IPS DF 4.7 (cell line): ENCODE measurements around the gene CELF6.
"Not testable (repeated sequence)": the region's sequence is repeated elsewhere in the genome, so short reads cannot be mapped to it uniquely, and the experiment has no call there.

Experiments
- DNase-seq: peaks from one replicate; pipeline ENCODE4 v3.0.0-alpha.2; 2013; ENCODE audit warnings: low spot score; ENCODE audit errors: extremely low read depth

The CELF6 gene

DNA sequence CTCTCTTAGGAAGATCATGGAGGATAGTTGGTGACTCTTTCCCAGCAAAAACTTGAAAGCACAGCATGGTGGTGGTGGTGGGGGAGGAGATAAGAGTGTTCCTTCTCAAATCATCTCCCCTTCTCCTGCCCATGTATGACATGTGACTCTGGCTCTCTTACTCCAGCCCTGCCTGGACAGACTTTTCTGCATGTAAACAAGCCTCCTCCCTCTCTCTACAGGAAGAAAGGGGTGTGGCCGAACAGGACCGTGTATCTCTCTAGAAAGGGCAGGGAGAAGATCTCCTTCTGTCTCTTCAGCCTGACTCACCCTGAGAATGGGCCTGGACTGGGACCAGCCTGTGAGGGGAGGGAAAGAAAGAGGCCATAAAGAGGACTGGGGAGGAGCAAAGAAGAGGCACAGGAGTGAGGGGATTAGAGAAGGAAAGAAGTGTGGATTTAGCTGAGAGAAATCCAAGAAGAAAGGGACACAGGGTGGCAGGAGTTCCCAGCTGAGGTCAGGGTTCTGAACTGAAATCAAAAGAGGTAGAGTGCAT, 1.5 kb downstream of the CELF6 start:
- no peak for DNase-seq

GRCh38 chr15:72315706-72316370, 4.1 kb downstream of the CELF6 start:
- no peak for DNase-seq

- DNase-seq, result no peak
Measured at GRCh38 chr15:72313881-72314280, 6.1 kb downstream of the CELF6 start.

DNA sequence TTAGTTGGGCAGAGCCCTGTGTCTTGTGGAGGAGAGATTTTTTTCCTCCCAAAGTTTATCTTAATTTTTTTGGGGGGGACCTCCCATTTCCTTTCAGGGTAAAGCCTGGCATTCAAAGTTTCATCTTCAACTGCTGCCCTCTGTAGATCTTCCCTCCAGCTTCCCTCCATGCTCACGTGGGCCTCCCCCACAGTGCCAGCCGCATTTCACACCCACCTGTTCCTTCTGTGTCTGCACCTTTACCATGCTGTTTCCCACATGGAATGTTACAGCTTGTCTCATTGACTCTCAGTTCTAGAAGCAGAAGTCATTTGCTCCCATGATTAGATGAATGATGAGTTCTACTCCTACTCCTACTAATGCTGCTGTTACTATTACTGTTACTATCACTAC, 6.5 kb downstream of the CELF6 start:
- no peak for DNase-seq

DNA sequence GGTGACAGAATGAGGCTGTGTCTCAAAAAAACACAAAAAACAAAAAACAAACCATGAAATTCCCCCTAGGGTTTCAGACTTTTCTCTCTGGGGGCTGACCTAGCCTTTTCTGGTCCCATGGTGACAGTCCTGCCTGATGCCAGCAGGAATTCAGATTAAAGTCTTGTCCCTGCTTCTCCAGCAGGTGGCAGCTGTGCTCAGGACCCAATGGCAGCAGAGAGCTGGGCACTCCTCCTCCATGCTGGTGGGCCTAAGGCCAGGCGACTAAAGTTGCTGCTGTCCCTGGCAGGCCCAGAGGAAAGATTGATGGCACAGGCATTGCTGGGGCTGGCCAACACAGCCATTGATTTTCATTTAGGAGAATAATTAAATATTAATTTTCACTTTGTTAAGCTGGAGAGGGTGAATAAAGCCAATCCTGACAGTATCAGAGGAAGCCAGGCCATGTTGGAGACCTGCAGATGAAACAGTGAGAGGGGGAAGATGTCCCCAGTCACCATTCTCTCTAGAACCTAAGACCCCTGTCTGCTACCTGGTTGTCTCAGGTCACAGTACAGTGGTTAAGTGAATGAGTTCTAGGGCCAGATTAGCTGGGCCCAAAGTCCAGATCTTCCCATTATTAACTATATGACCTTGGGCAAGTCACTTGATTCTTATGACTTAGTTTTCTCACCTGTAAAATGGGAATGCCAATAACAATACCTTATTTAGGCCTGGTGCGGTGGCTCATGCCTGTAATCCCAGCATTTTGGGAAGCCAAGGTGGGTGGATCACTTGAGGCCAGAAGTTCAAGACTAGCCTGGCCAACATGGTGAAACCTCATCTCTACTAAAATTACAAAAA, 7.1 kb downstream of the CELF6 start:
- DNase-seq, result no peak

- no peak for DNase-seq
Measured at GRCh38 chr15:72307026-72307425, 12.9 kb downstream of the CELF6 start.

- no peak for DNase-seq
Measured at GRCh38 chr15:72306211-72306785, 13.7 kb downstream of the CELF6 start.

- no peak for DNase-seq
Measured at GRCh38 chr15:72304596-72304995, 15.4 kb downstream of the CELF6 start.

DNA sequence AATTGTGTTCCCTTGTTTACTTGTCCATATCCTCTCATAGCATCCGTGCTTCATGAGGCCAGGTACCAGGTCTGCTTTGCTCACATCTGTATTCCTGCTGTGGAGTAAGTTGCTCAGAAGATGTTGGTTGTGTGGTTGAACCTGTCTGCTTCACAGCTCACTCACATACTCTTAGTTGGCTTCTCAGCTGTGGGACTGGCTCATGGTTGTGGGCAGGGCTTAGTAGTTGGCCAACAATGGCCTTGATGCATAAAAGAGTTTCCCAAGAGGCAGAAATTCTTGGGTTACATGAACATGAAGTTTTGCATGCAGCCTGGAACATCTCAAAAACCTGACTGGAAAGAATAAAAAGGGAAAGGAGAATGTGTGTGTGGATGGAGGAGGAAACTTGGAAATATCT, 17.0 kb downstream of the CELF6 start:
- DNase-seq, result no peak

- no peak for DNase-seq
Measured at GRCh38 chr15:72289597-72290325, 30.2 kb downstream of the CELF6 start.

DNA sequence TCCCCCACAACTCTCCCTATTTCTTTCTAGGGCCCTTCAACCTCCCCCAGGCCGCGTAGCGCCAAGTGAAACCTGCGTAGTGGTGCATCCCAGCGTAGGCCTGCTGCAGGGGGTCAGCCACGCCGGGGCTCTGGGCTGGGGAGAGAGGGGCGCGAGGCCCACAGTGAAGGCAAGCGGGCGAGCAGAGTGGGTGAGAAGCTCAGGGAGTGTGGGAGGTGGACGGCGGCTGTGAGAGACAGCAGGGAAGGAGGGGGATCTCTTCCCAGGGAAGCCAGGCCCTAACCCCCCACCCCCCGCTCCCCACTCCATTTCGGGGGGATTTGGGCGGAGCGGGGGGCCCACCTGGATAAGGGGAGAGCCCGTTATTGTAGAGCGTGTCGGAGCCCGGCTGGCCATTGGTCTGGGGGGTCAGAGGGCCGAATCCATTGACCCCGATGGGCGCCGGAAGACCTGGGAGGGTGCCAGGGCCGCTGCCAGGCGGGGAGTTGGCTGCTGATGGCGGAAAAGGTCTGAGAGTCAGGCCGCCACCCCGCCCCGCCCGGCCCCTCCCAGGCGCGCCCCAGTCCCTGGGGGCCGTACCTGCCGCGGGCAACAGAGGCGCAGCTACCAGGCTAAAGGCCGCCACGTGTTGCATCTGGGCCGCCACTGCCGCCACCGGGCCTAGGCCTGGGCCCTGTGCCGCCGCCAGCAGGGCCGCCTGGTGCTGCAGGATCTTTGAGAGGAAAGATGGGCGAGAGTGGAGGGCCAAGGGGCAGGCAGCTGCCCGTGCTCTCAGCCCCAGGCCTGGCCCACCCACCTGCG, 31.0 kb downstream of the CELF6 start:
- no peak for DNase-seq

DNA sequence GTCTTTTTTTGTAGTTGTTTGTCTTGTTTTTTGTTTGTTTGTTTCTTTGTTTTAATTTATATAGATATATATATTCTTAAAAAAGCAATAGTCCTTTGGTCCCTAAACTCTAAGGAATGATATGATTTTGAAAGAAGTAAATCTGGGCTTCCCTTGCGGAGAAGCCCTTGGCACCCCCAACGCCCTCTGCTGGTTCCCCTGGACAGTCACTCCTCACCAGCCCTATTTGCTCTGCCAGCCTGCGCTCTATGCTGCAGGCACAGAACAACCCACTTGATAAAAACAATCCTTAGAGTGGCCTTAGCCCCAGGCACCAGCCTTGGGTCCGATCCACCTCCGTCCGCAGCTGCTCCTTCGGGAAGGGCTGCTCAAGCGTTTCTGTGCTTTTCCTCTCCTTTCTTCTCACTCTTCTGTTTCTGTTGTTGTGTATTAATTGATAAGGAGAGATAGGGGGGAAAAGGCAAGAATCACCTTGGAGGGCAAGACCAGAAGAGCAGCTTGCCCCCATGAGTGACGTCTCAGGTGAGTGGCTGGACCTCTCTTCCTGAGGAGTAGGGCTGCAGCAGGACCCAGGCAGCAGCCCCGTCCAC, 33.9 kb downstream of the CELF6 start:
- no peak for DNase-seq

- no peak for DNase-seq
Measured at GRCh38 chr15:72285402-72285801, 34.6 kb downstream of the CELF6 start.

DNA sequence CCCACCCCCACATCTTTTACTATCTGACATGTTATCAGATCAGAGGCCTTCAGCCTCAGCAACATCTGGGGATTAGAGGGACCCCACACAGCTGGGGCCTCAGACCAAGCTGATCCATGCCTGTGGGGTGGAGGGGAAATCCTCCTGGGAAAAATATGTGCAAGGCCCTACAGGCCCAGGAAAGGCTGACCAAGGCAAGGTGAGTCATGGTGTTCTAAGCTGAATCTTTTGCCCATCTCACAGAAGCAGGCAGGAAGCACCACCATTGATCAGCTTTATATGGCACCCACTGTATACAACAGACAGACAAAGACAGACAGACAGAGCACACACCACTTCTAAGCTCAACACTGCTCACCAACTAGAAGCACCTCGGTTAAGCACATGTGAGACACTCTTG, 35.2 kb downstream of the CELF6 start:
- DNase-seq, result no peak

DNA sequence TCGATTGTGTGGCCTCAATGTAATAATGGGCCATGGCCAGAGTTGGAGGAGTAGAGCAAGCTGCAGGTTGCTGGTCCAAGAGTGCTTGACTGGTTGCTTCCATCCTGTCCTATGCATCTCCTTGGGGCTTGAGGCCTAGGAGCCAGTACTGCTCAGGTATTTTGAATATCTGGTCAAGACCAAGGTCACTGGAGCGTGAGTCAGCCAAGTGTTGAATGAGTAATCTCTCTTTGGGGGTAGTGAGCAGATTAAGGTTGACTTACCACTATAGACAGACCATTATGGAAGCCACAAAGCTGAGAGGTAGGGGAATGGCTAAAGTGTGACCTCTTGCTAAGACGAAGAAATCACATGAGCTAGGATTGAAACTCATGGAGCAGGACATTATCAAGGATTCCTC, 38.2 kb downstream of the CELF6 start:
- DNase-seq, result no peak

- DNase-seq, result no peak
Measured at GRCh38 chr15:72280751-72281150, 39.2 kb downstream of the CELF6 start.

DNA sequence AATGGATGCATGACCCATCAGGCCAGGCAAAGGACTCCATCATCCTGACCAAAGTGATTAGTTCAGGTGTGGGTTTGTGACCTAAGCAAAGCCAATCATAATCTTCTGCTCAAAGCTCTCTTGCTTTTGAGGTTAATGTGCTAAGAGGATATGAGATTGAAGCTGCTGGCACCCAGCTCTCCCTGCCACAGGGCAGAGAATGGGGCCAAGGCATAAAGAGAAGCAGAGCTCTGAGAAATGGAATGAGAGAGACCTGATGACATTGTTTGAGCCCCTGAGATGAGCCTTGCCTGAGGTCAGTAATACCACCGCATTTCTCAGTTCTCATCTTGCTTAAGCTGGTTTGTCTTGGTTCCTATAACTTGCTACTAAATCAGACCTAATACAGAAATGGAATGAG, 41.2 kb downstream of the CELF6 start:
- DNase-seq, result no peak

GRCh38 chr15:72276326-72276700, 43.6 kb downstream of the CELF6 start:
- no peak for DNase-seq

- not testable (repeated sequence) for DNase-seq
Measured at GRCh38 chr15:72275635-72276325, 44.2 kb downstream of the CELF6 start.

GRCh38 chr15:72272997-72273352, 47.0 kb downstream of the CELF6 start:
- DNase-seq, result no peak
